Upper lobe of left lung (tissue), 4 donors: ENCODE data around the gene GSN.

Experiments
- CTCF ChIP-seq, 6 experiments: fragments of 450-650 bp in 4 of 6; fragments of 200-600 bp in 2 of 6; sonication (generic) in 2 of 6; IDR thresholded peaks; one replicate each; pipeline ENCODE4 v1.5.1; 2016 to 2019; ENCODE audit warnings: antibody characterized with exemption in 6 of 6
- POLR2A ChIP-seq, 4 donors: fragments of 450-650 bp; IDR thresholded peaks; one replicate each; pipeline ENCODE4 v1.5.1; 2016 to 2017; ENCODE audit warnings: antibody characterized with exemption in 4 of 4, mild to moderate bottlenecking in 2 of 4
- POLR2AphosphoS5 ChIP-seq, 2 donors: sonication (generic); formaldehyde crosslinking; IDR thresholded peaks; one replicate each; pipeline ENCODE4 v1.5.1; 2017; ENCODE audit warnings: antibody characterized with exemption in 2 of 2

GRCh38 chr9:121316378-121316777, 48.4 kb downstream of the GSN start:
- TF ChIP-seq POLR2A (IDR thresholded peaks at IDR 0.05) (no peak), CTCF (IDR thresholded peaks at IDR 0.05) (no peak), POLR2AphosphoS5 (IDR thresholded peaks at IDR 0.05) (no peak)
